GM12878 (cell line): ENCODE measurements around the gene HOPX.

Source experiments
- BCLAF1 ChIP-seq: fragments of 450-650 bp; IDR thresholded peaks from 2 replicates; pipeline ENCODE4 v1.6.1; 2017; ENCODE audit warnings: antibody characterized with exemption, mild to moderate bottlenecking, moderate library complexity
- CEBPB ChIP-seq, 2 experiments: fragments of 150-350 bp in 1 of 2; IDR thresholded peaks; 2 replicates each; pipeline ENCODE4 v1.6.1; 2012 to 2014; ENCODE audit warnings: low read depth in 2 of 2, low read length in 2 of 2, borderline replicate concordance in 1 of 2, inconsistent platforms in 1 of 2
- CTCF ChIP-seq, 3 experiments: IDR thresholded peaks in 2 of 3; conservative IDR thresholded peaks in 1 of 3; 2 replicates each; pipeline ENCODE4 v1.5.1; 2011; ENCODE audit warnings: low read depth in 3 of 3, low read length in 3 of 3, mild to moderate bottlenecking in 3 of 3, control low read depth in 2 of 3, moderate library complexity in 2 of 3, inconsistent platforms in 1 of 3, mixed read lengths in 1 of 3; ENCODE audit not compliant: control insufficient read depth in 2 of 3, insufficient read depth in 1 of 3; ENCODE audit errors: extremely low read depth in 1 of 3
- EGR1 ChIP-seq, 2 experiments: IDR thresholded peaks; 1 replicate in 1 of 2; 2 replicates in 1 of 2; pipeline ENCODE4 v1.6.1; 2011 to 2012; ENCODE audit warnings: low read depth in 2 of 2, low read length in 2 of 2, borderline replicate concordance in 1 of 2, mild to moderate bottlenecking in 1 of 2, moderate library complexity in 1 of 2
- ETV6 ChIP-seq, 2 experiments: fragments of 450-650 bp in 1 of 2; IDR thresholded peaks in 1 of 2; conservative IDR thresholded peaks in 1 of 2; 2 replicates each; pipeline ENCODE4 v1.6.1; 2014; ENCODE audit warnings: antibody characterized with exemption in 1 of 2, borderline replicate concordance in 1 of 2, low read depth in 1 of 2, mild to moderate bottlenecking in 1 of 2, moderate library complexity in 1 of 2
- EZH2 ChIP-seq: IDR thresholded peaks from 2 replicates; pipeline ENCODE4 v1.6.1; 2012; ENCODE audit warnings: low read depth, mild to moderate bottlenecking, control low read depth, inconsistent platforms, low read length, borderline replicate concordance; ENCODE audit not compliant: control insufficient read depth
- NFYB ChIP-seq: IDR thresholded peaks from 2 replicates; pipeline ENCODE4 v1.6.1; 2011; ENCODE audit warnings: low read depth, mild to moderate bottlenecking, low read length, improper control_type of control experiment, moderate library complexity; ENCODE audit not compliant: insufficient read depth
- POLR2A ChIP-seq: IDR thresholded peaks from 2 replicates; pipeline ENCODE4 v1.6.1; 2011; ENCODE audit warnings: low read depth, mild to moderate bottlenecking, low read length
- PRDM15 ChIP-seq: fragments of 450-650 bp; formaldehyde crosslinking; IDR thresholded peaks from 2 replicates; pipeline ENCODE4 v1.4.0; 2020; ENCODE audit warnings: mild to moderate bottlenecking, moderate library complexity
- REST ChIP-seq: IDR thresholded peaks from 2 replicates; pipeline ENCODE4 v1.6.1; 2012; ENCODE audit warnings: mild to moderate bottlenecking, low read depth, low read length
- ZBTB33 ChIP-seq: fragments of 450-650 bp; IDR thresholded peaks from 2 replicates; pipeline ENCODE4 v1.6.1; 2017; ENCODE audit warnings: mild to moderate bottlenecking
- ZNF24 ChIP-seq: fragments of 450-650 bp; IDR thresholded peaks from 2 replicates; pipeline ENCODE4 v1.6.1; 2017; ENCODE audit warnings: antibody characterized with exemption, mild to moderate bottlenecking

- TF ChIP-seq EGR1 (IDR thresholded peaks at IDR 0.05; ENCODE audit: borderline replicate concordance in 1 of 2, low read depth in 2 of 2, low read length in 2 of 2), result no peak
- TF ChIP-seq CTCF (IDR thresholded peaks at IDR 0.05 in 2 of 3, conservative IDR thresholded peaks at IDR 0.05 in 1 of 3; ENCODE audit: control insufficient read depth in 2 of 3, extremely low read depth in 1 of 3, insufficient read depth in 1 of 3, low read depth in 3 of 3, low read length in 3 of 3), result no peak
- no peak for TF ChIP-seq REST
- no peak for TF ChIP-seq POLR2A
- TF ChIP-seq BCLAF1, result no peak
- no peak for TF ChIP-seq ZBTB33
- no peak for TF ChIP-seq EZH2
- no peak for TF ChIP-seq PRDM15
- TF ChIP-seq ZNF24, result no peak
- TF ChIP-seq ETV6 (conservative IDR thresholded peaks at IDR 0.05 in 1 of 2, IDR thresholded peaks at IDR 0.05 in 1 of 2; ENCODE audit: borderline replicate concordance in 1 of 2, low read depth in 1 of 2), result no peak
- no peak for TF ChIP-seq CEBPB (IDR thresholded peaks at IDR 0.05; ENCODE audit: borderline replicate concordance in 1 of 2, low read depth in 2 of 2, low read length in 2 of 2)
- TF ChIP-seq NFYB, result no peak
These were observed 52.5 kb downstream of the HOPX start for GRCh38 chr4:56628592-56628991.
